Measurements from ENCODE around the gene FLRT2. TPM values are rescaled to one million over a fixed set of nuclear protein-coding genes. Genes with fewer than 3 reads are reported as not detected.

Gene FLRT2
- total RNA-seq, 6 experiments from 2014 or later, result 31.1 to 59.0 (median 37.1) TPM

GRCh38 chr14:85616386-85616885 lies 86.5 kb downstream of the FLRT2 start:
- H3K9me3 Mint-ChIP-seq, result no peaks in the 10 kb centered on the region
- no peak overlapping the region for H3K27ac Mint-ChIP-seq
- no peak for TF ChIP-seq CTCF (IDR thresholded peaks at IDR 0.05)
- DNase-seq, result no peak
- H3K4me3 Mint-ChIP-seq, result no peak overlapping the region
- H3K27me3 Mint-ChIP-seq (ENCODE audit: insufficient read depth), result peaks cover 2% of the 10 kb centered on the region
- peaks cover 11% of the 10 kb centered on the region for H3K36me3 Mint-ChIP-seq (ENCODE audit: low read depth)
- H3K4me1 Mint-ChIP-seq (ENCODE audit: low read depth), result peaks cover 29% of the 10 kb centered on the region

GRCh38 chr14:85616886-85617285 lies 86.9 kb downstream of the FLRT2 start:
- H3K4me1 Mint-ChIP-seq (ENCODE audit: low read depth), result peaks cover 29% of the 10 kb centered on the region
- DNase-seq, result no peak
- no peaks in the 10 kb centered on the region for H3K27me3 Mint-ChIP-seq (ENCODE audit: insufficient read depth)
- H3K4me3 Mint-ChIP-seq, result no peak overlapping the region
- H3K36me3 Mint-ChIP-seq (ENCODE audit: low read depth), result peaks cover 15% of the 10 kb centered on the region
- H3K9me3 Mint-ChIP-seq, result no peaks in the 10 kb centered on the region
- no peak overlapping the region for H3K27ac Mint-ChIP-seq
- TF ChIP-seq CTCF (IDR thresholded peaks at IDR 0.05), result no peak

- no peaks in the 10 kb centered on the region for H3K9me3 Mint-ChIP-seq
These were observed 87.8 kb downstream of the FLRT2 start for GRCh38 chr14:85617791-85618190.

GRCh38 chr14:85618390-85618789 lies 88.4 kb downstream of the FLRT2 start:
- Mint-ChIP-seq H3K9me3 (no peaks in the 10 kb centered on the region), H3K36me3 (ENCODE audit: low read depth) (peaks cover 25% of the 10 kb centered on the region), H3K4me1 (ENCODE audit: low read depth) (peaks cover 29% of the 10 kb centered on the region), H3K4me3 (no peak overlapping the region), H3K27ac (no peak overlapping the region), H3K27me3 (ENCODE audit: insufficient read depth) (no peaks in the 10 kb centered on the region)
- TF ChIP-seq CTCF (IDR thresholded peaks at IDR 0.05), result no peak
- no peak for DNase-seq

More at GRCh38 chr14:85617791-85618190, 87.8 kb downstream of the FLRT2 start:
- Mint-ChIP-seq H3K27me3 (ENCODE audit: insufficient read depth) (no peaks in the 10 kb centered on the region), H3K4me3 (no peak overlapping the region), H3K36me3 (ENCODE audit: low read depth) (peaks cover 24% of the 10 kb centered on the region), H3K4me1 (ENCODE audit: low read depth) (peaks cover 29% of the 10 kb centered on the region), H3K27ac (no peak overlapping the region)
- TF ChIP-seq CTCF (IDR thresholded peaks at IDR 0.05), result no peak
- DNase-seq, result peak; percentile 21

- Mint-ChIP-seq H3K4me3 (no peak overlapping the region), H3K27ac (no peak overlapping the region), H3K9me3 (no peaks in the 10 kb centered on the region), H3K4me1 (ENCODE audit: low read depth) (peaks cover 29% of the 10 kb centered on the region), H3K27me3 (ENCODE audit: insufficient read depth) (no peaks in the 10 kb centered on the region; the same call in 1 of the 2 replicates), H3K36me3 (ENCODE audit: low read depth) (peaks cover 30% of the 10 kb centered on the region)
- DNase-seq, result no peak
- TF ChIP-seq CTCF (IDR thresholded peaks at IDR 0.05), result no peak
These were observed 89.0 kb downstream of the FLRT2 start for GRCh38 chr14:85618978-85619377.

- DNase-seq, result no peak
- TF ChIP-seq CTCF (IDR thresholded peaks at IDR 0.05), result no peak
- no peak overlapping the region for H3K27ac Mint-ChIP-seq
These were observed 89.9 kb downstream of the FLRT2 start for GRCh38 chr14:85619851-85620250.

More at GRCh38 chr14:85619851-85620250, 89.9 kb downstream of the FLRT2 start:
- no peak overlapping the region for H3K4me3 Mint-ChIP-seq
- H3K4me1 Mint-ChIP-seq (ENCODE audit: low read depth), result peaks cover 29% of the 10 kb centered on the region
- H3K36me3 Mint-ChIP-seq (ENCODE audit: low read depth), result peaks cover 34% of the 10 kb centered on the region
- no peaks in the 10 kb centered on the region for H3K9me3 Mint-ChIP-seq
- no peaks in the 10 kb centered on the region; the same call in 1 of the 2 replicates for H3K27me3 Mint-ChIP-seq (ENCODE audit: insufficient read depth)

Data from HFFc6 (cell line).